GM12892 (cell line): ENCODE measurements around the gene TMUB1.
A peak's percentile ranks its signal among the peaks of the same experiment; 100 is the strongest.

ENCODE experiments used
- DNase-seq: peaks from one replicate; pipeline ENCODE4 v3.0.0; 2011; ENCODE audit not compliant: insufficient read length
- FAIRE-seq: peaks from 2 replicates; lab custom pipeline; 2011; peaks lifted over from hg19 to GRCh38; lab: Jason Lieb, UNC
- POLR2A ChIP-seq: IDR thresholded peaks from 2 replicates; pipeline ENCODE4 v1.6.1; 2011; ENCODE audit warnings: low read depth, low read length, control low read depth
- POLR2AphosphoS5 ChIP-seq: IDR thresholded peaks from 2 replicates; pipeline ENCODE4 v1.6.1; 2011; ENCODE audit warnings: low read depth, low read length, control low read depth
- TAF1 ChIP-seq: IDR thresholded peaks from 2 replicates; pipeline ENCODE4 v1.6.1; 2011; ENCODE audit warnings: low read depth, mild to moderate bottlenecking, control low read depth, low read length, borderline replicate concordance

TMUB1 gene

GRCh38 chr7:151125846-151126481 lies 42.7 kb upstream of the TMUB1 start:
- TF ChIP-seq TAF1, result no peak
- no peak for TF ChIP-seq POLR2AphosphoS5
- TF ChIP-seq POLR2A, result no peak
- no peak for FAIRE-seq
- no peak for DNase-seq

- no peak for DNase-seq
- FAIRE-seq, result no peak
- TF ChIP-seq POLR2A, result no peak
- TF ChIP-seq POLR2AphosphoS5, result no peak
Observed at GRCh38 chr7:151125470-151125845, 42.2 kb upstream of the TMUB1 start.

GRCh38 chr7:151124899-151125399 lies 41.7 kb upstream of the TMUB1 start:
- TF ChIP-seq POLR2AphosphoS5, result no peak
- no peak for TF ChIP-seq TAF1
- no peak for TF ChIP-seq POLR2A

GRCh38 chr7:151124481-151124880 lies 41.2 kb upstream of the TMUB1 start:
- no peak for FAIRE-seq

More at GRCh38 chr7:151124899-151125399, 41.7 kb upstream of the TMUB1 start:
- no peak for DNase-seq
- no peak for FAIRE-seq

GRCh38 chr7:151123822-151124464 lies 40.6 kb upstream of the TMUB1 start:
- TF ChIP-seq POLR2AphosphoS5, result no peak
- DNase-seq (peak; percentile 98), FAIRE-seq (peak; percentile 90)

More at GRCh38 chr7:151124481-151124880, 41.2 kb upstream of the TMUB1 start:
- DNase-seq, result no peak
- TF ChIP-seq POLR2AphosphoS5 (no peak), POLR2A (no peak), TAF1 (no peak)

GRCh38 chr7:151123158-151123821 lies 40.0 kb upstream of the TMUB1 start:
- FAIRE-seq, result no peak
- TF ChIP-seq POLR2A (no peak), TAF1 (no peak), POLR2AphosphoS5 (no peak)

GRCh38 chr7:151122796-151123157 lies 39.5 kb upstream of the TMUB1 start:
- FAIRE-seq, result no peak
- DNase-seq, result no peak
- TF ChIP-seq POLR2A (no peak), TAF1 (no peak), POLR2AphosphoS5 (no peak)

More at GRCh38 chr7:151123158-151123821, 40.0 kb upstream of the TMUB1 start:
- DNase-seq, result no peak

GRCh38 chr7:151122276-151122675 lies 39.0 kb upstream of the TMUB1 start:
- DNase-seq, result no peak
- FAIRE-seq, result no peak
- TF ChIP-seq POLR2A (no peak), POLR2AphosphoS5 (no peak), TAF1 (no peak)

- FAIRE-seq, result no peak
- no peak for DNase-seq
- no peak for TF ChIP-seq TAF1
Observed at GRCh38 chr7:151121380-151122170, 38.3 kb upstream of the TMUB1 start.

- DNase-seq (no peak), FAIRE-seq (no peak)
- TF ChIP-seq POLR2A (no peak), POLR2AphosphoS5 (no peak), TAF1 (no peak)
Observed at GRCh38 chr7:151120896-151121295, 37.6 kb upstream of the TMUB1 start.

GRCh38 chr7:151119902-151120301 lies 36.6 kb upstream of the TMUB1 start:
- TF ChIP-seq TAF1, result no peak
- no peak for TF ChIP-seq POLR2A
- TF ChIP-seq POLR2AphosphoS5, result no peak
- FAIRE-seq, result no peak
- no peak for DNase-seq
